SK-N-SH treated with all-trans-retinoic acid at 6 μM for 48 hours (cell line): ENCODE measurements around the gene SAMD1.

Experiments used
- BACH2 ChIP-seq: fragments of 250-450 bp; sonication (Bioruptor Pico); IDR thresholded peaks from 2 replicates; pipeline ENCODE4 v1.9.0; 2021; ENCODE audit warnings: mild to moderate bottlenecking, borderline replicate concordance
- OSR1 ChIP-seq: fragments of 250-450 bp; sonication (Bioruptor Pico); IDR thresholded peaks from 2 replicates; pipeline ENCODE4 v1.8.0; 2022; ENCODE audit warnings: moderate library complexity, mild to moderate bottlenecking, inconsistent platforms
- PATZ1 ChIP-seq: fragments of 250-450 bp; sonication (Bioruptor Pico); IDR thresholded peaks from 2 replicates; pipeline ENCODE4 v1.8.0; 2020; ENCODE audit warnings: mild to moderate bottlenecking, moderate library complexity, borderline replicate concordance
- TSHZ2 ChIP-seq: fragments of 250-450 bp; sonication (Bioruptor Pico); IDR thresholded peaks from 2 replicates; pipeline ENCODE4 v1.5.0; 2020; ENCODE audit warnings: mild to moderate bottlenecking, moderate library complexity
- ZC3H10 ChIP-seq: fragments of 250-450 bp; sonication (Bioruptor Pico); IDR thresholded peaks from 2 replicates; pipeline ENCODE4 v1.5.1; 2021; ENCODE audit warnings: mild to moderate bottlenecking, moderate library complexity

- TF ChIP-seq PATZ1 (CRISPR knock-in tag) = no peak
- TF ChIP-seq OSR1 = no peak
- no peak for TF ChIP-seq TSHZ2 (CRISPR knock-in tag)
- no peak for TF ChIP-seq BACH2 (CRISPR knock-in tag)
- no peak for TF ChIP-seq ZC3H10
Observed at GRCh38 chr19:14053032-14053431, 37.5 kb downstream of the SAMD1 start.
